IMR-90 (cell line): ENCODE data around the gene LRFN2. TPM values are rescaled to one million over a fixed set of nuclear protein-coding genes. Genes with fewer than 3 reads are reported as not detected.

ENCODE experiments used
- ATAC-seq: fragments of 200-7000 bp; cut with Tn5 transposase; 2 replicates; pipeline ENCODE4 v1.9.1; 2020; ENCODE audit warnings: low read depth, mild to moderate bottlenecking, moderate library complexity
- BruUV-seq: library from RNA; stranded (reverse); fragments of 400-500 nt; replicated peaks from 2 replicates; lab custom pipeline; 2021; lab: Mats Ljungman, UMichigan
- CTCF ChIA-PET: fragments of 300-600 bp; formaldehyde crosslinking; extraction: SDS; loops from one replicate; lab custom pipeline; 2021; ENCODE audit warnings: antibody characterized with exemption; lab: Yijun Ruan, JAX
- POLR2A ChIA-PET: fragments of 300-600 bp; sonication (Branson Sonifier 250); formaldehyde crosslinking; loops from one replicate; lab custom pipeline; 2022; ENCODE audit warnings: antibody characterized with exemption; ENCODE audit not compliant: unreplicated experiment; lab: Charles Lee
- DNase-seq: peaks from one replicate; pipeline ENCODE4 v3.0.0; 2013
- H2AFZ ChIP-seq: replicated peaks from 2 replicates; pipeline ENCODE3; 2013; ENCODE audit warnings: low read length, mild to moderate bottlenecking; ENCODE audit not compliant: poor library complexity
- H2AK5ac ChIP-seq: 2 replicates; pipeline ENCODE4 v1.6.1; 2013; ENCODE audit warnings: low read depth, low read length, inconsistent platforms
- H2AK9ac ChIP-seq: replicated peaks from 2 replicates; pipeline ENCODE3; 2013; ENCODE audit warnings: mild to moderate bottlenecking, low read depth, low read length, moderate library complexity; ENCODE audit not compliant: poor library complexity
- H2BK120ac ChIP-seq: 2 replicates; pipeline ENCODE4 v1.6.1; 2013; ENCODE audit warnings: low read depth, low read length, inconsistent platforms
- H2BK15ac ChIP-seq: 3 replicates; pipeline ENCODE4 v1.6.1; 2013; ENCODE audit warnings: low read depth, low read length, inconsistent platforms
- H2BK20ac ChIP-seq: 2 replicates; pipeline ENCODE4 v1.6.1; 2013; ENCODE audit warnings: low read depth, mild to moderate bottlenecking, inconsistent platforms, low read length, moderate library complexity
- H2BK5ac ChIP-seq: 2 replicates; pipeline ENCODE4 v1.6.1; 2013; ENCODE audit warnings: mild to moderate bottlenecking, low read depth, low read length, inconsistent platforms; ENCODE audit not compliant: poor library complexity, severe bottlenecking
- H3K14ac ChIP-seq: replicated peaks from 2 replicates; pipeline ENCODE4 v1.6.1; 2013; ENCODE audit warnings: low read depth, low read length, inconsistent platforms
- H3K18ac ChIP-seq: 2 replicates; pipeline ENCODE4 v1.6.1; 2013; ENCODE audit warnings: low read depth, low read length, control low read depth
- H3K23ac ChIP-seq: 2 replicates; pipeline ENCODE4 v1.6.1; 2013; ENCODE audit warnings: low read depth, low read length, inconsistent platforms
- H3K27ac ChIP-seq: 2 replicates; pipeline ENCODE4 v1.5.1; 2013; ENCODE audit warnings: mild to moderate bottlenecking, control low read depth, low read length; ENCODE audit not compliant: insufficient read depth
- H3K27me3 ChIP-seq: 2 replicates; pipeline ENCODE4 v1.6.1; 2013; ENCODE audit warnings: low read length; ENCODE audit not compliant: control insufficient read depth, insufficient read depth
- H3K36me3 ChIP-seq: 2 replicates; pipeline ENCODE4 v1.6.1; 2013; ENCODE audit warnings: low read length, mixed read lengths; ENCODE audit not compliant: control insufficient read depth, insufficient read depth
- H3K4ac ChIP-seq: 2 replicates; pipeline ENCODE4 v1.6.1; 2013; ENCODE audit warnings: low read depth, low read length, inconsistent platforms
- H3K4me1 ChIP-seq: 2 replicates; pipeline ENCODE4 v1.6.1; 2013; ENCODE audit warnings: low read length, mixed read lengths; ENCODE audit not compliant: control insufficient read depth, insufficient read depth
- H3K4me2 ChIP-seq: 2 replicates; pipeline ENCODE4 v1.6.1; 2013; ENCODE audit warnings: low read depth, mild to moderate bottlenecking, control low read depth, low read length, moderate library complexity
- H3K4me3 ChIP-seq: 2 replicates; pipeline ENCODE4 v1.5.1; 2013; ENCODE audit warnings: low read depth, mild to moderate bottlenecking, control low read depth, low read length, moderate library complexity; ENCODE audit not compliant: insufficient read depth
- H3K56ac ChIP-seq: 2 replicates; pipeline ENCODE4 v1.6.1; 2013; ENCODE audit warnings: low read length, inconsistent platforms; ENCODE audit not compliant: insufficient read depth; ENCODE audit errors: extremely low read depth
- H3K79me1 ChIP-seq, 2 experiments: 2 replicates each; pipeline ENCODE4 v1.6.1; 2013; ENCODE audit warnings: low read length in 2 of 2, inconsistent platforms in 1 of 2, low read depth in 1 of 2
- H3K9ac ChIP-seq: 2 replicates; pipeline ENCODE4 v1.6.1; 2013; ENCODE audit warnings: low read depth, low read length, control low read depth
- H3K9me1 ChIP-seq: 2 replicates; pipeline ENCODE4 v1.6.1; 2013; ENCODE audit warnings: low read length, inconsistent platforms; ENCODE audit not compliant: insufficient read depth
- H3K9me3 ChIP-seq: 2 replicates; pipeline ENCODE4 v1.6.1; 2013; ENCODE audit warnings: low read length; ENCODE audit not compliant: control insufficient read depth, insufficient read depth
- H4K20me1 ChIP-seq: 2 replicates; pipeline ENCODE4 v1.6.1; 2013; ENCODE audit warnings: low read length, inconsistent platforms; ENCODE audit not compliant: insufficient read depth
- H4K5ac ChIP-seq: 2 replicates; pipeline ENCODE4 v1.6.1; 2013; ENCODE audit warnings: mild to moderate bottlenecking, low read depth, low read length, control low read depth
- H4K8ac ChIP-seq, 2 experiments: 2 replicates each; pipeline ENCODE4 v1.6.1; 2013; ENCODE audit warnings: low read depth in 2 of 2, low read length in 2 of 2, control low read depth in 1 of 2, inconsistent platforms in 1 of 2
- H4K91ac ChIP-seq: 2 replicates; pipeline ENCODE4 v1.6.1; 2013; ENCODE audit warnings: low read depth, low read length, inconsistent platforms; ENCODE audit not compliant: insufficient read depth
- CEBPB ChIP-seq: IDR thresholded peaks from 2 replicates; pipeline ENCODE4 v1.6.1; 2012; ENCODE audit warnings: low read depth, low read length, improper control_type of control experiment
- FOS ChIP-seq: fragments of 150-350 bp; IDR thresholded peaks from 2 replicates; pipeline ENCODE4 v1.6.1; 2016; ENCODE audit warnings: low read depth, low read length
- MAFK ChIP-seq: IDR thresholded peaks from 2 replicates; pipeline ENCODE4 v1.6.1; 2012; ENCODE audit warnings: low read depth, low read length, improper control_type of control experiment
- MXI1 ChIP-seq: IDR thresholded peaks from 2 replicates; pipeline ENCODE4 v1.6.1; 2012; ENCODE audit warnings: low read depth, mild to moderate bottlenecking, low read length, moderate library complexity, borderline replicate concordance
- NFE2L2 ChIP-seq: fragments of 150-350 bp; IDR thresholded peaks from 2 replicates; pipeline ENCODE4 v1.6.1; 2016; ENCODE audit warnings: low read depth, mild to moderate bottlenecking, low read length
- POLR2A ChIP-seq: IDR thresholded peaks from 2 replicates; pipeline ENCODE4 v1.6.1; 2012; ENCODE audit warnings: mild to moderate bottlenecking, low read depth, low read length
- RAD21 ChIP-seq: IDR thresholded peaks from 2 replicates; pipeline ENCODE4 v1.6.1; 2012; ENCODE audit warnings: low read length, improper control_type of control experiment
- SMC3 ChIP-seq: fragments of 150-350 bp; IDR thresholded peaks from 2 replicates; pipeline ENCODE4 v1.6.1; 2016; ENCODE audit warnings: low read depth, mild to moderate bottlenecking, antibody characterized with exemption, low read length, moderate library complexity
- WGBS, 2 experiments: methylation state at CpG; one replicate each; pipeline versions ENCODE4 v1.1.5 to v1.1.7; 2013; ENCODE audit warnings: missing lambda C conversion rate in 2 of 2; ENCODE audit not compliant: insufficient read length in 1 of 2; ENCODE audit errors: extremely low coverage in 2 of 2; 5-methylcytosine and 5-hydroxymethylcytosine counted together
- dilution Hi-C: fragments of 300-500 bp; cut with HindIII; formaldehyde crosslinking; loops from one replicate; pipeline ENCODE4 v1.14.3; 2018; ENCODE audit warnings: low sequenced_read_pairs; ENCODE audit not compliant: unreplicated experiment
- in situ Hi-C: fragments of 300-500 bp; cut with MboI; formaldehyde crosslinking; loops from 3 replicates; pipeline ENCODE4 v1.14.3; 2019; ENCODE audit warnings: low sequenced_read_pairs, inconsistent platforms, mixed read lengths
- intact Hi-C: fragments of 100-400 bp; cut with micrococcal nuclease; formaldehyde crosslinking; loops from 2 replicates; pipeline ENCODE4 v1.10.0; 2022
- polyA plus RNA-seq, 3 experiments: library from polyadenylated mRNA; depleted of rRNA; stranded (reverse); fragments of >200 nt; gene quantifications; 2 replicates each; pipeline ENCODE4 v1.2.3, GENCODE V29; 2012; ENCODE audit warnings: low replicate concordance in 1 of 3
- total RNA-seq: library from RNA; depleted of rRNA; stranded (reverse); fragments of >200 nt; gene quantifications from 2 replicates; pipeline ENCODE4 v1.2.3, GENCODE V29; 2012
- TF ChIP-seq, protein P1 (sequence below): conservative IDR thresholded peaks from 2 replicates; pipeline ENCODE4 v1.5.1; 2012; ENCODE audit warnings: mild to moderate bottlenecking, low read depth, low read length, improper control_type of control experiment

The LRFN2 gene
- total and polyA plus RNA-seq, 2 of the 4 experiments (the other 2 are of a cell fraction) = not detected

DNA sequence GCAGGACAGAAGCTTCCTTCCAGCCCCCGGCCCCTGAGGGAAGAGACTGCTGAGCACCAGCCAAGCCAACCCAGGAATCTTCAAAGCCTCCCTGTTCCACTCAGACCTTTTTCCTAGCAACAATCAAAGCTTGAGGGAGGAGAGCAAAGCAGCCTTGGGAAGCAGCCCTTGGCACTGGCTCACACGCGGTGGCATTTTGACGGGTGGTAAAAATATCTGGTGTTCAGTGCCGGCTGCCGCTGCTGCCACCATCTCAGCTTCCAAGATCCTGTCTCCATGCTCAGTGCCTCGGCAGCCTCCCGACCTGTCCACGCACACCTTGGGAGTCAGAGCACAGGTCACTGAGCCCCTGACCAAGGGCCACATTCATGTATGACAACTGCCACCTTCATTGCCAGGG is 170.1 kb downstream of the LRFN2 start:
- Histone ChIP-seq H3K9me3 (no peaks in the 10 kb centered on the region), H4K5ac (no peak overlapping the region), H3K56ac (no peak overlapping the region), H4K91ac (no peak overlapping the region), H3K27me3 (no peaks in the 10 kb centered on the region), H3K27ac (no peak overlapping the region), H3K36me3 (no peaks in the 10 kb centered on the region), H2AK9ac (no peak overlapping the region), H2BK120ac (no peak overlapping the region), H3K4me2 (no peak overlapping the region), H3K9me1 (no peaks in the 10 kb centered on the region), H3K4me3 (no peak overlapping the region), H4K8ac (no peak overlapping the region), H3K9ac (no peak overlapping the region), H4K20me1 (no peaks in the 10 kb centered on the region), H2BK5ac (no peak overlapping the region), H3K14ac (no peak overlapping the region), H2BK20ac (no peak overlapping the region), H3K23ac (no peak overlapping the region), H2AK5ac (no peak overlapping the region), H3K4me1 (no peaks in the 10 kb centered on the region), H3K18ac (no peak overlapping the region), H3K4ac (no peak overlapping the region), H2AFZ (no peak overlapping the region), H3K79me1 (no peaks in the 10 kb centered on the region), H2BK15ac (no peak overlapping the region)
- POLR2A ChIA-PET = no interaction called here
- WGBS, 2 experiments = no CpG with 5 or more reads among the region's 9 CpGs
- intact Hi-C loops (no loop called here), in situ Hi-C loops (no loop called here), dilution Hi-C loops (no loop called here)
- DNase-seq = no peak
- TF ChIP-seq RAD21 = no peak
- TF ChIP-seq MXI1 = no peak
- TF ChIP-seq SMC3 = no peak
- TF ChIP-seq NFE2L2 = no peak
- TF ChIP-seq MAFK = no peak
- no peak for TF ChIP-seq CEBPB
- TF ChIP-seq, protein P1, sequence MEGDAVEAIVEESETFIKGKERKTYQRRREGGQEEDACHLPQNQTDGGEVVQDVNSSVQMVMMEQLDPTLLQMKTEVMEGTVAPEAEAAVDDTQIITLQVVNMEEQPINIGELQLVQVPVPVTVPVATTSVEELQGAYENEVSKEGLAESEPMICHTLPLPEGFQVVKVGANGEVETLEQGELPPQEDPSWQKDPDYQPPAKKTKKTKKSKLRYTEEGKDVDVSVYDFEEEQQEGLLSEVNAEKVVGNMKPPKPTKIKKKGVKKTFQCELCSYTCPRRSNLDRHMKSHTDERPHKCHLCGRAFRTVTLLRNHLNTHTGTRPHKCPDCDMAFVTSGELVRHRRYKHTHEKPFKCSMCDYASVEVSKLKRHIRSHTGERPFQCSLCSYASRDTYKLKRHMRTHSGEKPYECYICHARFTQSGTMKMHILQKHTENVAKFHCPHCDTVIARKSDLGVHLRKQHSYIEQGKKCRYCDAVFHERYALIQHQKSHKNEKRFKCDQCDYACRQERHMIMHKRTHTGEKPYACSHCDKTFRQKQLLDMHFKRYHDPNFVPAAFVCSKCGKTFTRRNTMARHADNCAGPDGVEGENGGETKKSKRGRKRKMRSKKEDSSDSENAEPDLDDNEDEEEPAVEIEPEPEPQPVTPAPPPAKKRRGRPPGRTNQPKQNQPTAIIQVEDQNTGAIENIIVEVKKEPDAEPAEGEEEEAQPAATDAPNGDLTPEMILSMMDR = no peak
- no peak for TF ChIP-seq FOS
- TF ChIP-seq POLR2A = no peak
- CTCF ChIA-PET = no interaction called here
- no TSS peak for BruUV-seq
- no peak for ATAC-seq
